Calu3 (cell line): ENCODE results near the gene LHPP. TPM values are rescaled to one million over a fixed set of nuclear protein-coding genes. Genes with fewer than 3 reads are reported as not detected.

ENCODE experiments used
- BruUV-seq: library from RNA; stranded (reverse); fragments of 400-500 nt; replicated peaks from 2 replicates; lab custom pipeline; 2021; lab: Mats Ljungman, UMichigan
- CTCF ChIA-PET: fragments of 300-600 bp; sonication (Branson Sonifier 250); formaldehyde crosslinking; loops from one replicate; lab custom pipeline; 2022; ENCODE audit warnings: antibody characterized with exemption; lab: Charles Lee
- DNase-seq: peaks from one replicate; pipeline ENCODE4 v3.0.0; 2022
- H3K27ac Mint-ChIP-seq: one replicate; pipeline ENCODE4 v1.8.0; 2022; ENCODE audit warnings: mixed read lengths; ENCODE audit not compliant: unreplicated experiment
- H3K27me3 Mint-ChIP-seq: one replicate; pipeline ENCODE4 v1.8.0; 2022; ENCODE audit warnings: mixed read lengths; ENCODE audit not compliant: unreplicated experiment
- H3K36me3 Mint-ChIP-seq: one replicate; pipeline ENCODE4 v1.8.0; 2022; ENCODE audit warnings: mild to moderate bottlenecking, moderate library complexity, mixed read lengths; ENCODE audit not compliant: insufficient read depth, unreplicated experiment
- H3K4me1 Mint-ChIP-seq: one replicate; pipeline ENCODE4 v1.8.0; 2022; ENCODE audit warnings: mild to moderate bottlenecking, low read depth, mixed read lengths; ENCODE audit not compliant: unreplicated experiment
- H3K4me3 Mint-ChIP-seq: one replicate; pipeline ENCODE4 v1.8.0; 2022; ENCODE audit warnings: mild to moderate bottlenecking, low read depth, moderate library complexity, mixed read lengths; ENCODE audit not compliant: unreplicated experiment
- H3K9me3 Mint-ChIP-seq: one replicate; pipeline ENCODE4 v1.8.0; 2022; ENCODE audit warnings: low read depth, mixed read lengths; ENCODE audit not compliant: unreplicated experiment
- intact Hi-C: fragments of 100-400 bp; cut with micrococcal nuclease; formaldehyde crosslinking; loops from one replicate; pipeline ENCODE4 v1.10.0; 2022; ENCODE audit not compliant: unreplicated experiment
- total RNA-seq: library from RNA; stranded (reverse); gene quantifications from 2 replicates; pipeline ENCODE4 v1.2.3, GENCODE V29; 2022
- TF ChIP-seq, protein P1 (sequence below): fragments of 200-600 bp; IDR thresholded peaks from one replicate; pipeline ENCODE4 v1.8.0; 2022; ENCODE audit warnings: antibody characterized with exemption; ENCODE audit not compliant: unreplicated experiment

LHPP gene
- total RNA-seq, 1 experiment from 2014 or later, result 12.0 TPM

DNA sequence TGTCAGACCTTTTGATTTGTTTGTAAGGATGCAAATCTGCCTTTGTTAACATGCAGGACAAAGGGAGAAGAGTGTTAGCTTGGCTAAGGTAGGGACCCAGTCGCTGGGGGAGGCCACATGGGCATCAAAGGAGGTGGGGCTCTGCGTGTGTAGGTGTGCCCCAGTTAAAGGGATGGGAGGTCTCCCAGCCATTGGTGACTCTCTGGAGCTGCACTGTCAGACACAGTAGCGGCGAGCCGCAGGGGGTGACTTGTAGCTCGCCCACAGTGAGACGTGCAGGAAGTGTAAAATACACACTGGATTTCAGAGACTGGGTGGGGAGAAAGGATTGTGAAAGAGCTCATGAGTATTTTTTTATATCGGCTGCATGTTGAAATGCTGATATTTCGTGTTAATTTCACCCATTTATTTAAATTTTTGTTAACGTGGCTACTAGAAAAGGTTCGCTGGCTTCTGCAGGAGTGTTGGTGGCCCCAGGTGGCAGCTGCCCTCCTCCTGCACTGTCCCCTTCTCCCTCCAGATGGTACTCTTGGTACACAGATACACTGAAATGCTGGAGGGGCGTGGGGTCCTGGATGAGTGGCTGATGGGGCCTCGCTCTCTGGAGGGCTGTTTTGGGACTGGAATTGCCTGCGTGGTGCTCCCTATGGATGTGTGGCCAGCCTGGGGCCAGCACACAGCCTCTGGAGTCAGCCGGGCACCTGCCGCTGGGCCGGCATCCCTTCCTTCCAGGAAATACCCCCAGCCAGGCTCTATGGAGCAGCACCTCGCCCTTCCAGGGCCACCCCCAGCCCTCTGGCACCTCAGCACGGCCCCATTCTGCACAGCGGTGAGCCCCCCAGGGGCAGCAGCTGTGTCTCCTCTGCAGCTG, 59.2 kb downstream of the LHPP start:
- CTCF ChIA-PET, result no interaction called here
- no peak overlapping the region for H3K4me3 Mint-ChIP-seq
- H3K27me3 Mint-ChIP-seq, result no peaks in the 10 kb centered on the region
- intact Hi-C loops, result no loop called here
- no TSS peak for BruUV-seq
- no peak for DNase-seq
- H3K4me1 Mint-ChIP-seq, result peaks cover 8% of the 10 kb centered on the region
- no peaks in the 10 kb centered on the region for H3K36me3 Mint-ChIP-seq
- no peaks in the 10 kb centered on the region for H3K9me3 Mint-ChIP-seq
- no peak overlapping the region for H3K27ac Mint-ChIP-seq
- TF ChIP-seq, protein P1, sequence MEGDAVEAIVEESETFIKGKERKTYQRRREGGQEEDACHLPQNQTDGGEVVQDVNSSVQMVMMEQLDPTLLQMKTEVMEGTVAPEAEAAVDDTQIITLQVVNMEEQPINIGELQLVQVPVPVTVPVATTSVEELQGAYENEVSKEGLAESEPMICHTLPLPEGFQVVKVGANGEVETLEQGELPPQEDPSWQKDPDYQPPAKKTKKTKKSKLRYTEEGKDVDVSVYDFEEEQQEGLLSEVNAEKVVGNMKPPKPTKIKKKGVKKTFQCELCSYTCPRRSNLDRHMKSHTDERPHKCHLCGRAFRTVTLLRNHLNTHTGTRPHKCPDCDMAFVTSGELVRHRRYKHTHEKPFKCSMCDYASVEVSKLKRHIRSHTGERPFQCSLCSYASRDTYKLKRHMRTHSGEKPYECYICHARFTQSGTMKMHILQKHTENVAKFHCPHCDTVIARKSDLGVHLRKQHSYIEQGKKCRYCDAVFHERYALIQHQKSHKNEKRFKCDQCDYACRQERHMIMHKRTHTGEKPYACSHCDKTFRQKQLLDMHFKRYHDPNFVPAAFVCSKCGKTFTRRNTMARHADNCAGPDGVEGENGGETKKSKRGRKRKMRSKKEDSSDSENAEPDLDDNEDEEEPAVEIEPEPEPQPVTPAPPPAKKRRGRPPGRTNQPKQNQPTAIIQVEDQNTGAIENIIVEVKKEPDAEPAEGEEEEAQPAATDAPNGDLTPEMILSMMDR, result no peak

- CTCF ChIA-PET, result no interaction called here
- BruUV-seq, result no TSS peak
- H3K9me3 Mint-ChIP-seq, result no peaks in the 10 kb centered on the region
- TF ChIP-seq, protein P1, result no peak
- no peak overlapping the region for H3K4me3 Mint-ChIP-seq
- no peaks in the 10 kb centered on the region for H3K27me3 Mint-ChIP-seq
- no peak overlapping the region for H3K27ac Mint-ChIP-seq
- peaks cover 8% of the 10 kb centered on the region for H3K4me1 Mint-ChIP-seq
- H3K36me3 Mint-ChIP-seq, result no peaks in the 10 kb centered on the region
- no peak for DNase-seq
- intact Hi-C loops, result no loop called here
Measured at GRCh38 chr10:124521429-124521871, 59.8 kb downstream of the LHPP start.

DNA sequence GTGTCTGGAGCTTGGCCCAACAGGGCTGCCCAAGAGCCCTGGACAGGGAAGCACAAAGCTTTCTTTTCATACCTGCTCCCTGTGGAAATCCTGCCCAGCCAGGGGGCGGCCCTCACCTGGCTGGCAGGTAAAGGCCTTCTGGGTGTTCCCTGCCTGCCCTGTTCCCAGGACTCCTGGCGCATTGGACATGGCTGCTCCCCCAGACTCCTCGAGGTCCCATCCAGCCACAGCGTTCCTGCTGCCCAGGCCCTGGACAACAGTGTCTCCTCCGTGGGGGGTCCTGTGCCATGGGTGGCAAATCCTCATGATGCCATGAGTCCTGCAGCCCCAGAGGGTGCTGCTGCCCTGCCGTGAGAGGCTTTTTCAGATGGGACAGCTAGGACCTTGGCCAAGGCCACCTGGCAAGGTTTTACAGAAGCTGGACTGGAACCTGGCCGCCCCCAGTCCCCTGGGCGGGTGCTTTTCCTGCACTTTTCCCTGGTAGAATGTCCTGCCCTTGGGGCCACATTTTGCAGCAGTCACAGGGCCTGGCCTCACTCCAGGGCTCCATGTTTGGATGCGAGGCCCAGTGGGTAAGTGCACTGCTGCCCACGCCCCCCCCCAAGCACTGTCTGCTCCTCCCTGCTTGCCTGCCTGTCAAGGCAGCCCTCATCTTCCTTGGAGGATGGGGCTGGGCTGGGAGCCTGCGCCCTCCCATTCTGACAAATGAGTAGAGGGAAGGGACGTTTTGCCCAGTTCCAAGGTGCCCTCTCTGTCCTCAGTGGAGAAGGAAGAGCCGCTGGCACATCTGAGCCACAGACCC, 60.7 kb downstream of the LHPP start:
- Mint-ChIP-seq H3K27ac (no peak overlapping the region), H3K9me3 (no peaks in the 10 kb centered on the region), H3K4me1 (peaks cover 8% of the 10 kb centered on the region), H3K4me3 (no peak overlapping the region), H3K36me3 (no peaks in the 10 kb centered on the region), H3K27me3 (no peaks in the 10 kb centered on the region)
- no peak for DNase-seq
- CTCF ChIA-PET, result no interaction called here
- BruUV-seq, result no TSS peak
- intact Hi-C loops, result no loop called here
- TF ChIP-seq, protein P1, result no peak

- no peak for DNase-seq
- intact Hi-C loops, result no loop called here
- H3K4me1 Mint-ChIP-seq, result peaks cover 8% of the 10 kb centered on the region
- no peaks in the 10 kb centered on the region for H3K27me3 Mint-ChIP-seq
- no peak overlapping the region for H3K27ac Mint-ChIP-seq
- TF ChIP-seq, protein P1, result no peak
- no peaks in the 10 kb centered on the region for H3K36me3 Mint-ChIP-seq
- no peaks in the 10 kb centered on the region for H3K9me3 Mint-ChIP-seq
- no TSS peak for BruUV-seq
- CTCF ChIA-PET, result no interaction called here
- H3K4me3 Mint-ChIP-seq, result no peak overlapping the region
Measured at GRCh38 chr10:124522933-124523871, 61.6 kb downstream of the LHPP start.
